Measurements from ENCODE around the gene RANBP10. TPM values are rescaled to one million over a fixed set of nuclear protein-coding genes. Genes with fewer than 3 reads are reported as not detected.

Gene RANBP10
- total and polyA plus RNA-seq, 3 donors from 2014 or later = 23.0 to 25.2 (median 23.5) TPM

DNA sequence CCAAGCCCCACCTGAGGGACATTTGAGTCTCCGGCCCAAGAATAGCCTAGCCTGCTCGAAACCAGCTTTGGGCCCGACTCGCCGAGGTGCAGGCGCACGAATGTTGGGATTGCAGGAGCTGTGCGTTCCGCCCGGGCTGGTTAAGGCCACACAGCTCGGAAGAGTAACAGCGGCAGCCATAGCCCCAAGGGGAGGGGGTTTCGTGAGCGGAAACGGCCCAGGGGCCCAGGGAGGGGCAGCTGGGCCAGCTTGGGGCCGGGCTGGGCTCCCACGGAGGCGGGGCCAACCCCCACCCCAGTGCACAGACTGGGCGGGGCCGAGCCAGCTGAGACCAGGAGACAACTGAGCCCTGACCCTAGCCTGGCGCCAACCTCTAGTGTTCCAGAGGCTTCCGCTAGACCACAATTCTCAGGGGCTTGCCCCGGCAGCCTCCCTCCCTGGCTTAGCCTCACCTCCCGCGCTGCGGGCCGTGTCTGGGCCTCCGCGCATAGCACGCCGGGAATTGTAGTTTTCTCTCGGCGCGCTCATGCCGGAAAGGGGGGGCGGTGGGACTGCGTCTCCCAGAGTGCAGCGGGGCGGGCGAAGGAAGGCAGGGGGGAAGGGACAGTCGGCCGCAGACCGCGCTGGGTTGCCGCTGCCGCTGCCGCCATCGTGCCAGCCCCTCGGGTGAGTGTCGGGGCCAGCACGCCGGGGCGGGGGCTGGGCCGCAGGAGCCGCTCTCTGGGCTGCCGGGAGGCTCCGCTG, 40.1 kb upstream of the RANBP10 start, which contains the start of gene NUTF2:
Gene NUTF2 (plus strand): TSS at position 614 of the 744 bp plus-strand sequence. CDS start 18,198 bp downstream, outside the sequence.
- 1 to 6% methylated on average over 7 to 44 of the region's 57 CpGs for WGBS, 2 donors
- no peak for TF ChIP-seq POLR2A (IDR thresholded peaks at IDR 0.05)
- TF ChIP-seq, protein P1, sequence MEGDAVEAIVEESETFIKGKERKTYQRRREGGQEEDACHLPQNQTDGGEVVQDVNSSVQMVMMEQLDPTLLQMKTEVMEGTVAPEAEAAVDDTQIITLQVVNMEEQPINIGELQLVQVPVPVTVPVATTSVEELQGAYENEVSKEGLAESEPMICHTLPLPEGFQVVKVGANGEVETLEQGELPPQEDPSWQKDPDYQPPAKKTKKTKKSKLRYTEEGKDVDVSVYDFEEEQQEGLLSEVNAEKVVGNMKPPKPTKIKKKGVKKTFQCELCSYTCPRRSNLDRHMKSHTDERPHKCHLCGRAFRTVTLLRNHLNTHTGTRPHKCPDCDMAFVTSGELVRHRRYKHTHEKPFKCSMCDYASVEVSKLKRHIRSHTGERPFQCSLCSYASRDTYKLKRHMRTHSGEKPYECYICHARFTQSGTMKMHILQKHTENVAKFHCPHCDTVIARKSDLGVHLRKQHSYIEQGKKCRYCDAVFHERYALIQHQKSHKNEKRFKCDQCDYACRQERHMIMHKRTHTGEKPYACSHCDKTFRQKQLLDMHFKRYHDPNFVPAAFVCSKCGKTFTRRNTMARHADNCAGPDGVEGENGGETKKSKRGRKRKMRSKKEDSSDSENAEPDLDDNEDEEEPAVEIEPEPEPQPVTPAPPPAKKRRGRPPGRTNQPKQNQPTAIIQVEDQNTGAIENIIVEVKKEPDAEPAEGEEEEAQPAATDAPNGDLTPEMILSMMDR (IDR thresholded peaks at IDR 0.05) = peak in 2 of 3 experiments; percentile 9 to 18
- Histone ChIP-seq H3K36me3 (ENCODE audit: low read depth, missing control alignments) (no peaks in the 10 kb centered on the region), H3K9me3 (no peaks in the 10 kb centered on the region), H3K4me1 (peaks cover 47% of the 10 kb centered on the region), H3K4me3 (peak within 1 kb of the TSS; percentile 88), H3K27ac (peak within 1 kb of the TSS; percentile 89 to 99), H3K27me3 (no peaks in the 10 kb centered on the region)
- DNase-seq = peak; percentile 96
- intact Hi-C loops (cut with DNase I; ENCODE audit: low total_unique reads) = no loop called here

DNA sequence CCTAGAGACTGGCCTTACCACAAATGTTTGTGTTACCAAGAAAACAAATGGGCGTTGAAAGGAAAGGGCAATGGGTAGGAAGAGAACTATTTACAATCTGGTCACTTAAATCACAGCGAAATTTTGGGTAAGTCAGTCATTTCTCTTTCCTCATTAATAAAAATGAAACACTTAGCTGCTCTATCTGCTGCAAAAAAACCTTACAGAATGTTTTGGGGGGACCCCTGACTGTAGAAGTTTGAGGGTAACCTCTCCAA, 39.6 kb upstream of the RANBP10 start:
- Histone ChIP-seq H3K27me3 (no peaks in the 10 kb centered on the region), H3K36me3 (ENCODE audit: low read depth, missing control alignments) (no peaks in the 10 kb centered on the region), H3K9me3 (no peaks in the 10 kb centered on the region), H3K4me3 (peak overlapping the region; percentile 88), H3K4me1 (peaks cover 47% of the 10 kb centered on the region), H3K27ac (peak overlapping the region; percentile 89 to 99)
- 5 to 7% methylated on average over 2 of the region's 2 CpGs for WGBS, 2 donors
- intact Hi-C loops (cut with DNase I; ENCODE audit: low total_unique reads) = no loop called here
- DNase-seq = no peak
- TF ChIP-seq, protein P1 (IDR thresholded peaks at IDR 0.05) = no peak
- TF ChIP-seq POLR2A (IDR thresholded peaks at IDR 0.05) = no peak

GRCh38 chr16:67845291-67846062, 39.1 kb upstream of the RANBP10 start:
- H3K27me3 ChIP-seq = no peaks in the 10 kb centered on the region
- intact Hi-C loops (cut with DNase I; ENCODE audit: low total_unique reads) = no loop called here
- WGBS, 2 donors = 46 to 56% methylated on average over 5 of the region's 5 CpGs
- H3K36me3 ChIP-seq (ENCODE audit: low read depth, missing control alignments) = no peaks in the 10 kb centered on the region
- no peak for TF ChIP-seq POLR2A (IDR thresholded peaks at IDR 0.05)
- TF ChIP-seq, protein P1 (IDR thresholded peaks at IDR 0.05) = no peak
- no peak for DNase-seq
- H3K9me3 ChIP-seq = no peaks in the 10 kb centered on the region
- H3K4me1 ChIP-seq = peaks cover 47% of the 10 kb centered on the region
- peak overlapping the region in 1 of 2 donors; percentile 88 for H3K4me3 ChIP-seq
- H3K27ac ChIP-seq = peak overlapping the region; percentile 89 to 99

DNA sequence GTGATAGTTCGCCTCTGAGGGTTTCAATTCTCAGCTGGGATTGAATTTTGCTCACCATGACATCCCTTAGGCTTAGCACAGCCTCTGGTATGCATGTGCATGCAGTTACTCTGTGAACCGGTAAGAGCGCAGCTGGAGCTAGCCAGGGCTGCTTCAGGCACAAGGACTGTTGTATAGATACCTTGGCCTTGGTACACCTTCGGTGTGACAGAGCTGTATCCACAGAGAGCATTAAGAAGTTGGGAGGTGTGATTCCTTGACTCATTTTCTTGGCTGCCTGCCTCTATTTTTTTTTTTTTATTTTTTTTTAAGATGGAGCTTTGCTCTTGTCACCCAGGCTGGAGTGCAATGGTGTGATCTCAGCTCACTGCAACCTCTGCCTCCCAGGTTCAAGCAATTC, 38.1 kb upstream of the RANBP10 start:
- 61 to 67% methylated on average over 4 of the region's 4 CpGs for WGBS, 2 donors
- Histone ChIP-seq H3K27ac (peak overlapping the region in 1 of 2 donors; percentile 100), H3K4me3 (no peak overlapping the region), H3K9me3 (no peaks in the 10 kb centered on the region), H3K36me3 (ENCODE audit: low read depth, missing control alignments) (no peaks in the 10 kb centered on the region), H3K4me1 (peaks cover 44% of the 10 kb centered on the region), H3K27me3 (no peaks in the 10 kb centered on the region)
- DNase-seq = no peak
- intact Hi-C loops (cut with DNase I; ENCODE audit: low total_unique reads) = no loop called here
- TF ChIP-seq, protein P1 (IDR thresholded peaks at IDR 0.05) = no peak
- no peak for TF ChIP-seq POLR2A (IDR thresholded peaks at IDR 0.05)

Data from testis (tissue), 3 donors.